H4 (cell line): ENCODE results near the gene KLK1. TPM values are rescaled to one million over a fixed set of nuclear protein-coding genes. Genes with fewer than 3 reads are reported as not detected.
A peak's percentile ranks its signal among the peaks of the same experiment; 100 is the strongest.

Experiments used
- DNase-seq: peaks from one replicate; pipeline ENCODE4 v3.0.0-alpha.2; 2015; ENCODE audit warnings: low spot score
- total RNA-seq: library from RNA; depleted of rRNA; stranded (reverse); fragments of >200 nt; shearing (Covaris generic); gene quantifications from 2 replicates; pipeline ENCODE4 v1.2.3, GENCODE V29; 2014

KLK1 gene
- total RNA-seq, 1 experiment from 2014 or later: not detected

DNA sequence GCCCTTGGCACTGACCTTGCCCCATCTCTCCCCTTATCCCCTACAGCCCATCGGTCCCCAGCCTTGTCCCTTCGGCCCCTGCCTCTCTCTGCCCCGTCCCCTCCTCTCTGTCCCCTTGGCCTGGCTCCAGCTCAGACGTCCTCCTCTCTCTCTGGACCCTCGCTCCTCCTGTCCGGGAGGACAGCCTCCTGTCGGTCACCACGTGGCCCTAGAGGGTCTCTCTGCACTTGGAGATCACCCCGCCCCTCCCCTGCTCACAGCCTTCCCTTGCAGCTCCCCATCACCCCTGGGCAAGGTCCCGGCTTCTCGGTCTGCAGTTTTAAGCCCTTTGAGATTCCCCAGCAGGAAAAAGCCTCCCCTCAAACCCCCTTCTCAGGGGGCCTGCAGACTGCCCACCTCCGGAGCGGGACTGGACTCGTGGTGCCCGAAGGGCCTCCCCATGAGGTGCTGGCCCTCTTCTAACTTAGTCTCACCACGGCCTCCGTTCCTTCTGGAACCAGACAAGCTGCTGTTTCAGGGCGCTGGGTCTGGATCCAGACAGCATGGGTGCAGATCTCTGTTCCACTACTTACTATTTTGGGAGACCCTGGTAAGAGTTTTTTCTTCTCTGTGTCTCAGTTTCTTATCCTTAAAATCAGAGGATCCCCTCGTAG lies 13.1 kb upstream of the KLK1 start:
- no peak for DNase-seq

DNA sequence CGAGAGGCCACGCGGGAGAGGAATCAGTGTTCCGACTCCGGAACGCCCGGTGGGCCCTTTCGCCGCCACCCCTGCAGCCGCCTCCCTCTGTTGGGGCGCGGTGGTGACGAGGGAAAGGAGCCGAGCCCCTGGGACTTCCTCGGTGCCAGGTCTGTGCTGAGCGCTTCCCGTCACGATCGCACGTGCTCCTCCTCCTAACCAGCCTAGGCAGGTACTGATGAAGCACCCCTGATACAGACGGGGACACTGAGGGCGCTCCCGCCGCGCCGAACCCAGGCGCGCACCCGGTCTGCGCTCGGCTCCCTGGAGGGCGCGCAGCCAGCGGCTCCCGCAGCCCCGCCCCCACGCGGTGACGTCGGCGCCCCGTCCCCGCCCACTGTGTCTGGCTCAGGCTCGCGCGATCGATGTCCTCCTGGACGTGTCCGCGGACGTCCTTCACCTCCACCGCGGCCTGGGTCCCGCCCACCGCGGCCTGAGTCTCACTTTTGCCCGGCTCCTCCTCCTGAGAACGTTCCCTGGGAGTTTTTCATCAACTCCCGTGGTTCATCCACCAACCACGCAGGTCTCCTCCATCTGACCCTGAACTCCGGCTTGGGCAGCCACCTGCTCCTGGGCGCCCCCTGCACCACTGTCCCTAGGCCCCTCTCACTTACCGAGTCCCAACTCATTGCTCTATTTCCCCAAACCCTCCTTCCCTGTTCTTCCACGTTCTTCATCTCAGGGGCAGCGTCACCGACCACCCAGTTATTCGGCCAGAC lies 12.4 kb upstream of the KLK1 start:
- DNase-seq: peak; percentile 60

DNA sequence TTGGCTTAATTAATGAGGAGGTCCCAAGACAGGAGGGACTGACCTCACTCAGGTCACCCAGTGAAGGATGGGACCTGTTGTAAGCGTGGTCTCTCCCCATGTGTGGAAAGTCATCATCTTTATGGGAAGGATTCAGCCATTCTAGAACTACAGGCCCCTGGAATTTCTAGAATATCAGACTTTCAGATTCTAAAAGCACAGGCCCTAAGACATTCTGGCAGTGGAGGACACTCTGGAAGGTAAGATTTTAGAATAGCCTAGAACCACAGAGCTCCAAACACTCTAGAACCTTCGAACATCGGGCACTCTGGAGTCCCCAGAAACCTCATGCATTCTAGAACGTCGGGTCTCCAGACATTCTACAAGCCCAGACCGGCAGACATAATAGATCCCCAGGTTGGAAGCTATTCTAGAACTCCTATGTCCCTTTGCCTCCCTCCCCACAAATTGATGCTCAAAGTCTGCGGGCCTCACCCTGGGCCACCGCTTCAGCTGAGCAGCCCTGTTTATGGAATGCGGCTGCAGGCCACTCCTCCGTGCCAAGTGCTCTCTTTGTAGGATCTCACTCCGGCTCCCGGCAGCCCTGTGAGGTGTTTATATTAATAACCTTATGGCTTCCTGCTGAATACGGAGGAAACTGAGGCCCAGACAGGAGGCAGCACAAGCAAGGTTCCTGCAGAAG lies 11.7 kb upstream of the KLK1 start:
- DNase-seq: no peak

DNA sequence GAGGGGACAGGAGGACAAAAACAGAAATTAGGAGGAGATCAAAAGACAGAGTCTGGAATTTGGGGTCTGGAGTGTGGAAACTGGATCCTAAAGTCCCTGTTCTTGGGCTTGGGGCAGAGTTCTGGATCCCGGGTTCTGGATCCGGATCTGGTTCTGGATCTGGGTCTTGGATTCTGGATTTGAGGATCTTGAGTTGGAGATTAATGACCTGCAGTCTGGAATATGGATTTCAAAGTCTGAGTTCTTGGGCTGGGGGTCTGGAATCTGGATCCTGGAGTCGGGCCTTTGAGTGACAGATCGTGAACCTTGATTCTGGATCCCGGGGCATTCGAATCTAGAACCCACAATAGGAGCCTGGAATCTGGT lies 10.2 kb upstream of the KLK1 start:
- no peak for DNase-seq

DNA sequence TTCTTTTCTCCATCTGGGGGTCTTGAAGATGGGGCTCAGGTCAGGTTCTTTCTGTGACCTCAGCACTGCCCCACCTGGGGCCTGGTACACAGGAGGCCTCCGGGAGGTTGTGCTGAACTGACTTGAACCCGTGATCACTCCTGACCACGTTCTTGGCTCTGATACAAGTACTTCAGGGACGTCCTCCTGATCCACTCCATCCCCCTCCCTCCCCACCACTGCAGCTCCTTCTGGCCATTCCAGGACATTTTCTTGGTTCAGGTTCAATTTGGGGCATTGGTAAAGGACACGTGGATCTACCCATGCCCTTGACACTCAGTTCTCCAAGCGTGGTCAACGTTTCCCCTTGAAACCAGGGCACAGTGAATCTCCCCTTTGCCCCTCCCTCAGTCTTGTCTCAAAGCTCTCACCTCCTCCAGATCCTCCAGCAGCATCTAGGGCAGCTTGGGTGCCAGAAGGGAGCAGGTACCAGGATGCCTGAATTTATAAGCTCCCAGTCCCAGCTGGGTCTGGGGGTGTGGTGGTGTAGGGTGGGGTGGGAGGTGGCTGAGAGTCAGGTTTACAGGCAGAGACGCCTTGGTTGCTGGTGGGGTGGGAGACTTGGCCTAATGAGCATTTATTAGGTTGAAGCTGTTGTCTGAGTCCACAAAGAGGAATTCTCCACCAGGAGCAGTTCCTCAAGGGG lies 9.7 kb upstream of the KLK1 start, which contains the start of gene KLK15:
TSS of gene KLK15 (minus strand) at position 458 of the 685 bp plus-strand sequence. CDS start 2,082 bp downstream, outside the sequence.
- no peak for DNase-seq

DNA sequence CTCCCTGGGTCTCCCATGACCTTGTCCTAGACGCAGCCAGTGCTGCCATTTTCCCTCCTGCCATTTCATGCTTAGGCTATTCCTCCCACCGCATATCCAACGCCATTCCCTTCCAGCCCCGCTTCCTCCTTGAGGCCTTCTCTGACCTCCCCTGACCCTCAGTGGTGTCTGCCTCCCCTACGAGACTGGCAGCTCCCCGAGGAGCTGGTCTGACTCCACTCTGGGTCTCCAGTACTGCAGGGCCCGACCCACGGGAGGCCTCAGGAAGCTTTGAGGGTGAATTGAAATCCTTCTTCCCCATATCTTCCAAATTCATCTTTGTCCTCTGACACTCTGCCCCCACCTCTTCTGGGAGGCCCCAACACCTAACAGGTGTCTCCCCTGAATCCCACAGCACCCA lies 9.1 kb upstream of the KLK1 start:
- DNase-seq: no peak

DNA sequence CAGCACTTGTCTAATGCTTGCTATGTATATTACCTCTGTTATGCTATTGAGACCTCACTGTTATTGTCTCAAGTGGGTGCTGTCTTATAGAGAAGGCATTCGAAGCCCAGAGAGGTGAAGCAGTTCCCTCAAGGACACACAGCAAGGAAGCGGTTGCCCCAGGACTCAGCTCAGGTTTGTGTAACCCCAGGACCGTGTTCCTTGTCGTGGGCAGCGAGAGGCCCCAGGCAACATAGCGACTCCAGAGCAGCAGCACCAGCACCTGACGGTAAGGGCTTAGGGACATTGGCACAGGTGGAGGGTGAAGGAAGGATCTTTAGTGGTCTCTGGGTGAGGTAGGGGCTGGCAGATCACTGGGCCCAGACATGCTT lies 7.4 kb upstream of the KLK1 start:
- DNase-seq: no peak

DNA sequence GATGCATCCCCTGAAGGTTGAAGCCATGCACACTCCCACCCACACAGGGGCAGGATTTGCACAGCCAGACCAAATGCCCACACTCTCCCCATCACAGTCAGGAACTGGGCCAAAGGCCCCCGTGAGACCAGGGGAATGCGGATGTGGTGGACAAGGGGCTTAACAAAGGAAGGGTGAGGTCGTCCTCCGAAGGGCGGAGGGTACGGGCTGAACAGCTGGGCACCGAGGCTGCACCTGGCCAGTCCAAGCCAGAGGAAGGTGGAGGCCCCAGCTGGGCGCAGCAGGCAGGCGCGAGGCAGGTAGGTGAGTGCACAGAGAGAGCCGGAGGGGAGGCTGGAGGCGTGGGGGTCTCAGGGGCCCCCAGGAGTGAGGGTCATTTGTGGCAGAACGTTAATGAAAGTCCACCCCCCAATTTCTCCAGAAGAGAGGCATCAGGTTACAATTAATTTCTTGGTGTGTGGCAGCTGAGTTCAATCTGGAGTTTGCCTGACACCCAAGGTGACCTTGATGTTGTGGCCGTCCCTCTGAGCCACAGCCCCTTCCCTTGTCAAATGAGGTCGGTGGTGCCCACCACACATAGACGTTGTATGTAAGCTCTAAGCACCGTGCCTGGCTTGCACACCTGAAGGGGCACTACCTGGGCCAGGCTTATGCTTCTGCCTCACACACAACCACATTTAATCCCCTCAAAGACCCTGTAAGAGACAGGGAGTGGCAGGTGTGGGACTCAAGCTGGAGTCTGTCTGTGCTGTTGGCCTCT lies 6.9 kb upstream of the KLK1 start:
- DNase-seq: no peak

DNA sequence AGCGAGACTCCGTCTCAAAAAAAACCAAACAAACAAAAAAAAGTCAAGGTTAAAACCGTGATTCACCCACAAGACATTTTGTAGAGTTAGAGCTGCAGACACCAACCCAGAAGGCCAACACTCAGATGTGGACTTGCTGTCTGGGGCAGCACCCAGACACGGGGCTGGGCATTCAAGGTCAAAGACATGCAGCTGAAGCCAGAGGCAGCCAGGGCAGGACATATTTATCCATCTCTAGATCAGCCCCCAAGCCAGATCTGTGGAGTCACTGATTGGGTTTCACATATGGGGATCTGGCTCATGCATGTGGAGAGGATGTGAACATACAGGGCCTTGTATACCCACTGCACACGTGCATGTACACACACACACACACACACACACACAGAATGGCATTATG lies 6.2 kb upstream of the KLK1 start:
- no peak for DNase-seq

DNA sequence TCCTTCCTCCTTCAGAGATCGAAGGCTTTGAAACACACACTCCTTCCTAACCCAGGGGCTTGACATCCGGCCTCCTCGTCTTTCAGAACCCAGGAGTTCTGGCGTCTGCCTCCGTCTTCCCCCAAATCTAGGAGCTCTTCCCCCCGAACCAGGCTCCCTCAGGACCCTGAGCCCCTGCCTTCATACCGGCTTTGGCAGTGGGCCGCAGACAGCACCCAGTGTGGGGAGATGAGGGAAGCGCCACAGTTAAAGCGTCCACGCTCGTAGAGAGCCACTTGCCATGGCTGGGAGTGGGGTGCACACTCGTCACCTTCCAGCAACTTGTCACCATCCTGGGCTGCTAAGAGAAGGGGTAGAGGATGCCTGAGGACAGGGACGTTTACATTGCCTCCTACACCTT lies 3.9 kb upstream of the KLK1 start:
- DNase-seq: no peak

DNA sequence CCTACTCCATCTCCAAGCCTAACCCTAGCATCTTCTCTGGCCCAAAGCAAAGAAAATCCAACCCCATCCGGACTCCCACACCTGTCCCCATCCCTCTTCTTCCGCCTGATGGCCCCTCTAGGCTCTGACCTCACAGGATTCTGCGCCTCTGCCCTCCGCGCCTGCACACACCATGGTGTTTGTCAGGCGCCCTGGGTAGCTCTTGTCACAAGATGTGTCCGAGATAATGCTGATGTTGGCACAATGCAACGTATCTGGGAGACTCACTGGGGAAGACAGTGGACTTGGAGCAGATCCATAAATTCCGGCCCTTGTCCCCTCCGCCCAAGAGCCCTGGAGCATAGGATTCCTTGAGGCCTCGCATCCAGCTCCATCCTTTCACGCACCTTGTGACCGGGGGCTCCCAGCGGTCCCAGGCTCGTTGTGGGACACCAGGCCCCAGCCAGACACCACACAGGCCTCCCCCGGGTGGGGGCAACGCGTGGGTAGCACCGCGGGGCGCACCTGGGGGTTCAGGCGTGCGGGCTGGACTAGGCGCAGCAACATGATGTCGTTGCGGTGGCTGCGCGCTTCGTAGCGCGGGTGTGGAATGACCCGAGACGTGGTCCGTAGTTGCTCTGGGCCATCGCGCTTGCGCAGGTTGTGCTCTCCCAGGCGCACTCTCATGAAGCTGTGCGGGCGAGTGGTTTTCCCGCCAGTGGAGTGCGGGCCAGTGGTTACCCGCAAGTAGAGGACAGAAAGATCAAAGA lies 3.1 kb upstream of the KLK1 start:
- DNase-seq: no peak

DNA sequence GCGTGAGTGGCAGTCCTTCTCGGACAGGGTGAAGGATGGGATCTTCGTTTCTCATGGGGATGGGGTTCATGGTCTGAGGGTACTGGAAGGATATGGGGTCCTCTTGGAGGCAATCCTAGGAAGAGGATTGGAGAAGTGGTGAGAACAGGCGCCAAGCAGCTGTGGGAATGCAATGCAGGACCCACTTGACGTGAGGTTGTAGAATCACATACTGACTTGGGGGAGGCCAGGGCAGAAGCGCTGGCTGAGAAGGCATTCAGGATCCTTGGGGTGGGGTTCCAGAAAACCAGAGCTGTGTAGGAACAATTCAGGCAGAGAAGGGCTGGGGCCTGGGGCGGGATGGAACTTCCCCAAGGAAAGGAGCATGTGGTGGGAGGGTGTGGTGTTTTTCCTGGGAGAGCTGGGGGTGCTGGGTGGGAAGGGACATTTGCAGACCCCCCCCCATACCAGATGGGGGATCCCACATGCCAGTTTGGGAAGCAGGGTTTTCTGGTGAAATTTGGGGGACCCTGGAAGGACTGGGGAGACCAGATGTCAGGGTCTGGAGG lies 852 bp downstream of the KLK1 start:
- no peak for DNase-seq

DNA sequence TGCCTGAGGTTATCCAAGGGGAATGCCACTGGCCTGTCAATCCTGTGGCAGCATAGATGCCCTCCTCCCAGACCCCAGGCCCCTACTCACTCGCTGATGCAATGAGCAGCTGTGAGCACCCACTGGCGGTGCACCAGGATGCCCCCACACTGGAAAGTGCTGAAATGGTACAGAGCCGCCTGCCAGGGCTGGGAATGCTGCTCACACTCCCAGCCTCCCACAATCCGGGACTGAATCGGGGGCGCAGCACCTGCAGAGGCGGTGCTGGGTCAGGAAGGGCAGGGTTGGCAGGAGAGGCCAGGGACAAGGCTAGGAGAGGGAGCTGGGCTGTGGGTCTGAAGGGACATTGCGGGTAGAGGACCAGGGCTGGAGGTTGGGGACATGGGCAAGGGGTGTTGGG lies 2.0 kb downstream of the KLK1 start:
- DNase-seq: no peak

DNA sequence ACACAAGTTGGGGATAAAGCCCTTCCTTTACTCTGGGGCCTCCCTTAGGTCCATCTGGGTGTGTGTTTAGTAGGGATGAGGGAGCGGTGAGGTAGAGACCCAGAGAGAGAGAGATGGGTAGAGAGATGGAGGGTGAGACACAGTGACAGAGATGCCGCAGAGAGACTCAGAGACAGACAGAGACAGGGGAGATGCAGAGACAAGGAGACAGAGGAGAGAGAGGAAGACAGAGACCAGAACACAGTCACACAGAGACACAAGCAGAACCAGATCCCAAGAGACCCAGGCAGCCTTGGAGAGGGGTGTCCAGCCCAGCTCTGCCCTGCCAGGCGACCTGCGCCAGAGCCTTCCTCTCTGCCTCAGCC lies 2.4 kb downstream of the KLK1 start:
- no peak for DNase-seq

DNA sequence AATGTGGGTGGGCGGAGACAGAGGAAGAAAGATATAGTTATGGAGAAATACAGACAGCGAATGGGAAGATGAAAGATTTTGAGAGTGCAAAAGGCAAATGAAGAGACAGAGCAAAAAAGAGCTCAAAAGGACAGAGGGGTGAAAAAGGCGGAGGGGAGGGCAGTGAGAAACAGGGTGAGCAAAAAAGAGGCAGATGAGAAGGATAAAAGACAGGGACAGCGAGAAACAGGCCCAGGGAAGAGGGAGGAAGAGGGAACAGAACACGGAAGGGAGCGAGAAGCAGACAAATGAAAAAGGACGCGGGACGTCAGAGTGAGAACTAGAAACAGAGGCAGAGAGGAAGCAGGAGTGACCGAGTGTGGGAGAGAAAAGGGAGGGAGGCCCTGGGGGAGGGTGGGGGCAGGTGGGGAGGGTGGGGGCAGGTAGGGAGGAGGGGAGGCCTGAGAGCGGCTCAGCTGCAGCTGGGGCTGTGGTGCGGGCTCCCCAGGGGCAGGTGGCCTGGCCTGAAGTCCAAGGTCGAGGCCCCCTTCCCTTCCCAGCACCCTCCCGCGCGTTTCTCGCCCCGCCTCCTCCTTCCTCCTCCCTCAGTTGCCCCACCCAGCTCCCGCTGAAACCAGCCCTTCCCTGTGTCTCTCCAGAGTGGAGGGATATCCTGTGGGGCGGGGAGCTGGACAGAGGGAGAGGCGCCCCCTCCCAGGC lies 2.9 kb downstream of the KLK1 start:
- DNase-seq: no peak

DNA sequence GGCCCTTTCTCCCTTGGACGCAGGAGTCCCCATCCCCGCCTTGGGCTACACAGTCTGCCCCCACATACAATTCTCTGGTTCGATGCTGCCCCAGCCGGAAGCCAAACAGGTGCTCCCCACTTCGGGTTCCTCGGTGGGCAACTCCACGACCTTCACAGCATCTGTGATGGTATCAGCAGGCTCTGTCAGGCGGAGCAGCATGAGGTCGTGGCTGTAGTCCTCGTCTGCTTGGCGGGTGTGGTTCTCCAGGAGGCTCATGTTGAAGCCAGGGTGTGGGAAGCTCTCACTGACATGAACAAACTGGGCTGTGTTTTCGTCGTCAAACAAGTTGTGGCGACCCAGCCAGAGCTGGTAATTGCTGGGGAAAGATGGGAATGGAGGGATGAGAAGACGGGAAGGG lies 3.5 kb downstream of the KLK1 start:
- DNase-seq: no peak

DNA sequence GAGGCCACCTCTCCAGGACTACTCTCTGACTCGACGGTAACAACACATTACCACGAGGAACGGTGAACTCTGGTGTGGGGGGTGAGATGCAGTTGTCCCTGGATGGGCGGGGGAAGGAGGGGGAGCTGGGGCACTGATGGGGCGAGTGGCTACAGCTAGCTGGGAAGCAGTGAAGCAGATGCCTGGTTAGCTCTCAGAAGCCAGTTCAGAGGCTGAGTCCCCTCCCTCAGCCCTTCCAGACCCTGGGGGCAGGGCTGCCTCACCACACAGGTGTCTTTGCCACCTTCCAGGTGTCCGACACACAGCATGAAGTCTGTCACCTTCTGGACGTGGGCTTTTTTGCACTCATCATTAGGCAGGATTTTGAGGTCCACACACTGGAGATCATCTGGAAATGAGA lies 4.0 kb downstream of the KLK1 start:
- no peak for DNase-seq

DNA sequence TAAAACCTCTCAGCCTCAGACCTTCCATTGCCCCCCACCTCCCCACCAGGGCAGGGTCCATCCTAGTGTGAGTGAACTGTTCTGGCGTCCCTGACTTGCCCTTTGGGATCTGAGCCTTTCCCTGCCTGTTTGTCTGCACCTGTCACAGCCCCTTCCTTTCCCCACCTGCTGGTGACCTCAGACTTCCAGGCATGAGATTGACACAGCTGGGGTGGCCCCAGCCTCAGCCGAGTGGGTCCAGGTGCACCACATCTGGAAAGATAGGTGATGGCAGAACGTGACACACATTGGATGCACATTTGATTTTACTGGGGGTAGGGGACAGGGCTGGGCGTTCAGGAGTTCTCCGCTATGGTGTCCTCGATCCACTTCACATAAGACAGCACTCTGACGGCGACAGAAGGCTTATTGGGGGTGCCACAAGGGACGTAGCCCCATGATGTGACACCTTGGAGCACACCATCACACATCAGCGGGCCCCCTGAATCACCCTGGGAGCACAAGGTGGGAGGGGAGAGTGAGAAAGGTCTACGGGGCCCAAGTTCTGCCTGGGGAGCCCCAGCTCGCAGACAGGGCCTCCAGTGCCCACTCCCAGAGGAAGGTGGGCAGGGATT lies 4.6 kb downstream of the KLK1 start:
- no peak for DNase-seq

DNA sequence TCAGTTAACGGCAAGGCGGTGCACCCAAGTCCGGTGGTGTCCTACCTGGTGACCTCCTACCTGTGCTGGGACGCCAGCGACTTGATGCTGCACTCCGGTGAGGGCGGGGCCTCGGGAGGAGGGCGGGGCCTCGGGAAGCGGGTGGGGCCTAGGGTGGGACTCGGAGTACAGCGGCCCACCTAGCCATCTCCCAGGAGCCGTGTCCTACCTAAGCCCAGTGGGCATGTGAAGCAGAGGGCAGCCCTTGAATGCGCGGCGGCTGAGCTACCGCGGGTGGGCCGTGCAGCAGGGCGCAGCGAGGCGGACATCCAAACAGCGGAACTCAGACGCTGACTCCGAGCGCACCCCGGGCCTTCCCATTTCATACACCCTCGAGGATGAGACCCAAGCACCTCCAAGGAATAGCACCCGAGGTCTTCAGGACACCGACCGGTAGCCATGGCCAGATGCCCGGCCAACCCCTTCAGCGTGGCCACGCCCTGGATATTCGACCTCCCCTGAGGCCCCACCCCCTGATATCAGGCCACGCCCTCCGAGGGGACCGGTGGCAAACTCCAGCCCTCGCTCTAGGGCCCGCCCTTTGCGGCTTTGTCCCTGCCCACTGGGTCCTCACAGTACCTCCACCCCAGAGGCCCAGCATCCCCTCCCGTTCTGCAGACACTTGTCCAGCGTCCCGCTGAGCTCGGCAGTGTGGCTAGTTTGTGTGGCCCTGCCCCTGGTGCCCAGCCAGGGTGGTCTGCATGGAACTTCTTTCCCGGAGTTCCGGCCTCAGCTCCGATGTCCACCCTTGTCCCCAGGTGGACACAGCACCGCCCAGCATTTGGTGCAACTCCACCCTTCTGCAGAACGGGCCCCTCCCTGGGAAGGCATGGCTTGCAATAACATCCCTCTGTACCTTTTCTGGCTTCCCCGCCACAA lies 5.4 kb downstream of the KLK1 start:
- DNase-seq: no peak
